Breast epithelium (tissue), 3 donors: ENCODE results near the gene TMEM191C.
"Not testable (repeated sequence)": the region's sequence is repeated elsewhere in the genome, so short reads cannot be mapped to it uniquely, and the experiment has no call there.

Source experiments
- POLR2A ChIP-seq: fragments of 450-650 bp; IDR thresholded peaks from one replicate; pipeline ENCODE4 v1.6.1; 2016; ENCODE audit warnings: antibody characterized with exemption, mild to moderate bottlenecking, moderate library complexity
- POLR2AphosphoS5 ChIP-seq, 3 donors: sonication (generic); formaldehyde crosslinking; IDR thresholded peaks; one replicate each; pipeline ENCODE4 v1.6.1; 2017; ENCODE audit warnings: antibody characterized with exemption in 3 of 3
- TF ChIP-seq, protein P1 (sequence below), 3 donors: fragments of 450-650 bp; IDR thresholded peaks; one replicate each; pipeline ENCODE4 v1.5.1; 2016 to 2017; ENCODE audit warnings: antibody characterized with exemption in 3 of 3, mild to moderate bottlenecking in 3 of 3, moderate library complexity in 3 of 3

- TF ChIP-seq, protein P1, sequence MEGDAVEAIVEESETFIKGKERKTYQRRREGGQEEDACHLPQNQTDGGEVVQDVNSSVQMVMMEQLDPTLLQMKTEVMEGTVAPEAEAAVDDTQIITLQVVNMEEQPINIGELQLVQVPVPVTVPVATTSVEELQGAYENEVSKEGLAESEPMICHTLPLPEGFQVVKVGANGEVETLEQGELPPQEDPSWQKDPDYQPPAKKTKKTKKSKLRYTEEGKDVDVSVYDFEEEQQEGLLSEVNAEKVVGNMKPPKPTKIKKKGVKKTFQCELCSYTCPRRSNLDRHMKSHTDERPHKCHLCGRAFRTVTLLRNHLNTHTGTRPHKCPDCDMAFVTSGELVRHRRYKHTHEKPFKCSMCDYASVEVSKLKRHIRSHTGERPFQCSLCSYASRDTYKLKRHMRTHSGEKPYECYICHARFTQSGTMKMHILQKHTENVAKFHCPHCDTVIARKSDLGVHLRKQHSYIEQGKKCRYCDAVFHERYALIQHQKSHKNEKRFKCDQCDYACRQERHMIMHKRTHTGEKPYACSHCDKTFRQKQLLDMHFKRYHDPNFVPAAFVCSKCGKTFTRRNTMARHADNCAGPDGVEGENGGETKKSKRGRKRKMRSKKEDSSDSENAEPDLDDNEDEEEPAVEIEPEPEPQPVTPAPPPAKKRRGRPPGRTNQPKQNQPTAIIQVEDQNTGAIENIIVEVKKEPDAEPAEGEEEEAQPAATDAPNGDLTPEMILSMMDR (IDR thresholded peaks at IDR 0.05): not testable (repeated sequence)
- not testable (repeated sequence) for TF ChIP-seq POLR2A; POLR2AphosphoS5 (IDR thresholded peaks at IDR 0.05)
Measured at GRCh38 chr22:21492271-21492670, 25.1 kb downstream of the TMEM191C start.
